Body of pancreas (tissue), 4 donors: ENCODE measurements around the gene BBLN.

Experiments
- POLR2A ChIP-seq, 3 donors: fragments of 450-650 bp; IDR thresholded peaks; one replicate each; pipeline ENCODE4 v1.6.1; 2016; ENCODE audit warnings: antibody characterized with exemption in 3 of 3, mild to moderate bottlenecking in 2 of 3
- TF ChIP-seq, protein P1 (sequence below), 7 experiments: fragments of 450-650 bp in 4 of 7; fragments of 200-600 bp in 3 of 7; sonication (generic) in 3 of 7; IDR thresholded peaks; one replicate each; pipeline ENCODE4 v1.5.1; 2016 to 2019; ENCODE audit warnings: antibody characterized with exemption in 7 of 7

GRCh38 chr9:128166169-128166568 is 6.1 kb downstream of the BBLN start:
- TF ChIP-seq, protein P1, sequence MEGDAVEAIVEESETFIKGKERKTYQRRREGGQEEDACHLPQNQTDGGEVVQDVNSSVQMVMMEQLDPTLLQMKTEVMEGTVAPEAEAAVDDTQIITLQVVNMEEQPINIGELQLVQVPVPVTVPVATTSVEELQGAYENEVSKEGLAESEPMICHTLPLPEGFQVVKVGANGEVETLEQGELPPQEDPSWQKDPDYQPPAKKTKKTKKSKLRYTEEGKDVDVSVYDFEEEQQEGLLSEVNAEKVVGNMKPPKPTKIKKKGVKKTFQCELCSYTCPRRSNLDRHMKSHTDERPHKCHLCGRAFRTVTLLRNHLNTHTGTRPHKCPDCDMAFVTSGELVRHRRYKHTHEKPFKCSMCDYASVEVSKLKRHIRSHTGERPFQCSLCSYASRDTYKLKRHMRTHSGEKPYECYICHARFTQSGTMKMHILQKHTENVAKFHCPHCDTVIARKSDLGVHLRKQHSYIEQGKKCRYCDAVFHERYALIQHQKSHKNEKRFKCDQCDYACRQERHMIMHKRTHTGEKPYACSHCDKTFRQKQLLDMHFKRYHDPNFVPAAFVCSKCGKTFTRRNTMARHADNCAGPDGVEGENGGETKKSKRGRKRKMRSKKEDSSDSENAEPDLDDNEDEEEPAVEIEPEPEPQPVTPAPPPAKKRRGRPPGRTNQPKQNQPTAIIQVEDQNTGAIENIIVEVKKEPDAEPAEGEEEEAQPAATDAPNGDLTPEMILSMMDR (IDR thresholded peaks at IDR 0.05), result no peak
- no peak for TF ChIP-seq POLR2A (IDR thresholded peaks at IDR 0.05)
